Activated CD8-positive, alpha-beta T cell treated with anti-CD3 and anti-CD28 coated beads for 36 hours (primary cell): ENCODE data around the gene GRIP1. TPM values are rescaled to one million over a fixed set of nuclear protein-coding genes. Genes with fewer than 3 reads are reported as not detected.

Source experiments
- ATAC-seq: fragments of 200-7000 bp; cut with Tn5 transposase; one replicate; pipeline ENCODE4 v1.10.0; 2021; ENCODE audit warnings: mild to moderate bottlenecking, moderate library complexity
- CTCF ChIA-PET: fragments of 350-600 bp; sonication (Branson Sonifier 250); formaldehyde crosslinking; loops from one replicate; lab custom pipeline; 2021; ENCODE audit warnings: antibody characterized with exemption; lab: Charles Lee
- POLR2A ChIA-PET: fragments of 350-600 bp; sonication (Branson Sonifier 250); formaldehyde crosslinking; loops from one replicate; lab custom pipeline; 2021; ENCODE audit warnings: antibody characterized with exemption; lab: Charles Lee
- DNase-seq: peaks from one replicate; pipeline ENCODE4 v3.0.0-alpha.2; 2020
- H3K27ac Mint-ChIP-seq: one replicate; pipeline ENCODE4 v1.8.0; 2021; ENCODE audit warnings: mild to moderate bottlenecking, mixed read lengths
- H3K27me3 Mint-ChIP-seq: one replicate; pipeline ENCODE4 v1.8.0; 2021; ENCODE audit warnings: mixed read lengths
- H3K36me3 Mint-ChIP-seq: one replicate; pipeline ENCODE4 v1.8.0; 2021; ENCODE audit warnings: low read depth, mixed read lengths
- H3K4me1 Mint-ChIP-seq: one replicate; pipeline ENCODE4 v1.8.0; 2021; ENCODE audit warnings: low read depth, mixed read lengths
- H3K4me3 Mint-ChIP-seq: one replicate; pipeline ENCODE4 v1.8.0; 2021; ENCODE audit warnings: mild to moderate bottlenecking, moderate library complexity, mixed read lengths
- H3K9me3 Mint-ChIP-seq: one replicate; pipeline ENCODE4 v1.8.0; 2021; ENCODE audit warnings: mixed read lengths
- CTCF ChIP-seq: fragments of 200-600 bp; IDR thresholded peaks from one replicate; pipeline ENCODE4 v1.8.0; 2022; ENCODE audit warnings: antibody characterized with exemption, mild to moderate bottlenecking
- intact Hi-C: fragments of 100-400 bp; cut with micrococcal nuclease; formaldehyde crosslinking; loops from one replicate; pipeline ENCODE4 v1.10.0; 2022
- total RNA-seq, 2 experiments: library from RNA; stranded (reverse); gene quantifications; one replicate each; pipeline ENCODE4 v1.2.3, GENCODE V29; 2021

The GRIP1 gene
- total RNA-seq, 2 experiments from 2014 or later: 0.51 to 0.61 TPM

- H3K4me3 Mint-ChIP-seq: no peak overlapping the region
- H3K36me3 Mint-ChIP-seq: no peaks in the 10 kb centered on the region
- DNase-seq (no peak), ATAC-seq (no peak)
- ChIA-PET CTCF (no interaction called here), POLR2A (no interaction called here)
- intact Hi-C loops: no loop called here
- H3K27ac Mint-ChIP-seq: no peak overlapping the region
- no peaks in the 10 kb centered on the region for H3K4me1 Mint-ChIP-seq
- H3K27me3 Mint-ChIP-seq: no peaks in the 10 kb centered on the region
- H3K9me3 Mint-ChIP-seq: no peaks in the 10 kb centered on the region
- TF ChIP-seq CTCF: no peak
Observed at GRCh38 chr12:66594688-66595087, 84.2 kb downstream of the GRIP1 start.

GRCh38 chr12:66590275-66590985 lies 88.4 kb downstream of the GRIP1 start:
- no peak overlapping the region for H3K4me3 Mint-ChIP-seq
- no peaks in the 10 kb centered on the region for H3K27me3 Mint-ChIP-seq
- POLR2A ChIA-PET: no interaction called here
- no peak for TF ChIP-seq CTCF
- intact Hi-C loops: no loop called here
- CTCF ChIA-PET: no interaction called here
- DNase-seq: no peak
- H3K36me3 Mint-ChIP-seq: no peaks in the 10 kb centered on the region
- ATAC-seq: no peak
- no peaks in the 10 kb centered on the region for H3K4me1 Mint-ChIP-seq
- H3K27ac Mint-ChIP-seq: no peak overlapping the region
- no peaks in the 10 kb centered on the region for H3K9me3 Mint-ChIP-seq

GRCh38 chr12:66589095-66589494 lies 89.8 kb downstream of the GRIP1 start:
- TF ChIP-seq CTCF: no peak
- ChIA-PET CTCF (no interaction called here), POLR2A (no interaction called here)
- Mint-ChIP-seq H3K9me3 (peaks cover 1% of the 10 kb centered on the region), H3K4me1 (no peaks in the 10 kb centered on the region), H3K4me3 (no peak overlapping the region), H3K36me3 (no peaks in the 10 kb centered on the region), H3K27ac (no peak overlapping the region), H3K27me3 (no peaks in the 10 kb centered on the region)
- intact Hi-C loops: no loop called here
- ATAC-seq: no peak
- no peak for DNase-seq

GRCh38 chr12:66587912-66588311 lies 91.0 kb downstream of the GRIP1 start:
- CTCF ChIA-PET: no interaction called here
- peaks cover 1% of the 10 kb centered on the region for H3K9me3 Mint-ChIP-seq
- H3K4me3 Mint-ChIP-seq: no peak overlapping the region
- intact Hi-C loops: no loop called here
- no peaks in the 10 kb centered on the region for H3K36me3 Mint-ChIP-seq
- no peaks in the 10 kb centered on the region for H3K27me3 Mint-ChIP-seq
- no peaks in the 10 kb centered on the region for H3K4me1 Mint-ChIP-seq
- TF ChIP-seq CTCF: no peak
- ATAC-seq: peak; percentile 17
- no peak overlapping the region for H3K27ac Mint-ChIP-seq
- POLR2A ChIA-PET: no interaction called here
- DNase-seq: no peak

- no peaks in the 10 kb centered on the region for H3K27me3 Mint-ChIP-seq
- H3K9me3 Mint-ChIP-seq: peaks cover 1% of the 10 kb centered on the region
- POLR2A ChIA-PET: no interaction called here
- DNase-seq (no peak), ATAC-seq (no peak)
- no peak overlapping the region for H3K27ac Mint-ChIP-seq
- H3K36me3 Mint-ChIP-seq: no peaks in the 10 kb centered on the region
- TF ChIP-seq CTCF: no peak
- CTCF ChIA-PET: no interaction called here
- H3K4me3 Mint-ChIP-seq: no peak overlapping the region
- intact Hi-C loops: no loop called here
- no peaks in the 10 kb centered on the region for H3K4me1 Mint-ChIP-seq
Observed at GRCh38 chr12:66584673-66585072, 94.2 kb downstream of the GRIP1 start.
